Measurements from ENCODE around the gene SHISA6.

The SHISA6 gene

DNA sequence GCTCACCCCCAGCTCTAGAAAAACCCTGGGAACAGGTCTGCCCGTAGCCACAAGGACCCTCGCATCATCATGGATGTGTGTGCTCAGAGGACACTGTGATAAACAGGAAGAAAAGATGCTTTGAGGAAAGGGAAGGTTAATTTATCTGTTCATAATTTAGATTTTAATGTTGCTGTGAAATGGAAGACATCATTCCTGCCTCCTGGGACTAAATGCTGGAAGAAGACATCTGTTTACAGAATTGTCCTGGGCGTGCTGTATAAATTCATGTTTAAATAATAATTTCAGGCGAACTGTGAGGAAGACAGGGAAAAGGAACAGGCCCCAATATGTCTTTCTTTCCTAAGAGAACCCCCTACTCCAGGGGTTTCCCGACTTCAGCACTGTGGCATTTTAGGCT is 112.6 kb downstream of the SHISA6 start:
- DNase-seq (ENCODE audit: low read depth): no peak

DNA sequence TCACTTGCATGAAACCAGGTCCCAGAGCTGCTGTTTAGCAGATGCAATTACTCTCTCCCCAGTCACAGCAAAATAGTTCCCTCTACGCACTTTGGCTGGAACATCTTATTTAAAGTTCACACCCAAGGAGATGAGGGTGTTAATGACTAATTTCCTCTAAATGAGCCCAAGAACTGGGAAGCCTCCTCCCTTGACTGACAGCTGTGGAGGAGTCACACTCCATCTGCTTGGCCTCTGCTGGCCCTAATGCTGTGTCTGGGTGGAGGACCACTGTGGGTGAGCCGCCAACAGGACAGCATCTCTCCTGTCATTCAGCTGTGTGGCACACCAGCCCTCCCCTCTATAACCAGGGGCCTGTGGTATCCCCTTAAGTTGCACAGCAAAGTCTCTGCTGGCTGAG is 115.4 kb downstream of the SHISA6 start:
- no peak for DNase-seq (ENCODE audit: low read depth)

DNA sequence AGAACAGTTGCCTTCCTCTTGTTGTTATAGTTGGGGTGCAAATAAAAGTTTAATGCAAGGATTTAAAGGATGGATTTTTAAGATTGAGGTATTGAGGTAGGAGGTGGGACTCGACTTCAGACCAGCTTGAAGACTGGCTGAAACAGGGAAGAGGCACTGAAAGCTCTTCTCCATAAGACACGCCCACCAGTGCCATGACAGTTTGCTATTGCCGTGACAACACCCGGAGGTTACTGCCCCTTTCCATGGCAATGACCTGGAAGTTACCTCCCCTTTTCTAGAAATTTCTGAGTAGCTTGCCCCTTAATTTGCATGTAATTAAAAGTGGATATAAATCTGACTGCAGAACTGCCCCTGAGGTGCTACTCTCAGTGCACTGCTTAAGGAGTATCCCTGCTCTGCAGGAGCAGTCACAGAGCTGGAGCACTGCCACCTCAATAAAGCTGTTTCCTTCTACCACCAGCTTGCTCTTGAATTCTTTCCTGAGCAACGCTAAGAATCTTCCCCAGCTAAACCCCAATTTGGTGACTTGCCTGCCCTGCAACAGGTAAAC is 122.6 kb downstream of the SHISA6 start:
- DNase-seq (ENCODE audit: low read depth): no peak

DNA sequence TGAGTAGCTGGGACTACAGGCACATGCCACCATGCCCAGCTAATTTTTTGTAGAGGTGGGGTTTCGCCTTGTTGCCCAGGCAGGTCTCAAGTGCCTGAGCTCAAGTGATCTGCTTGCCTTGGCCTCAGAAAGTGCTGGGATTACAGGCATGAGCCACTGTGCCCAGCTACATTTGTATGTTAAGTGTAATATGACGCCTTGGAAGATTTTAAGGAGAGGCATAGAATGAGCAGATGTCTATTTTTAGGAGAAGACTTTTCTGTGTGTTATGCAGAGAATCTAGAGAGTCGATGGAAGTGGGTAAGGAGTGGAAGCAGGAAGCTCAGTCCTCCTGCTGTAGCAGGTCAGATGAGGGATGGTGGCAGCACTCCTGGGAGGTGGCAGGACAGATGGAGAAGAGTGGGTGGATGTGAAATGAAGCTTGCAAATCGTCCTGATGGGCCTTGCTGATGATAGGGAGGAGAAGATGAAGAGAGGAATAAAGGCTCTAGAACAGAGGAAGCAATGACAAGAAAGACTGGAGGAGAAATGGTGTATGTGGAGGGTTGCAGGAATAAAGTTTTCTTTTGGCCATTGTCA is 125.3 kb downstream of the SHISA6 start:
- DNase-seq (ENCODE audit: low read depth): no peak

DNA sequence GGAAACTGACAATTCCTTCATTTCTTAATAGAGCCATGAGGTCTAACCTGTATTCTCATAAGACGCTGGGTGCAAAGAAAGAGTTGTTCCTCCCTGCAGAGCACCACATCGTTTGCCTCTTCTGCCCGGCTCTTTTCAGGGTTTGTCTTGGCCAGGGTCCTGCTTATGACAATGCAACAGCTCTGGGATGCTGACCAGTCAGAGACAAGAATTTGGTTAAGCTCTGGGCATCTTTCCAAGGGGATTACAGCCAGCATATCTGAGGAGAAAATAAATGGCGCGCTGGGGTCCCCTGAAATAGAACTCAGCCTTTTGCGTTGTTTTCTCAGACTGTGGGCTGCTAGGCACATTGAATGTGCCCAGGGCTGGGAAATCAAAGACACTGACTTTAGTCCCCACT is 128.6 kb downstream of the SHISA6 start:
- DNase-seq (ENCODE audit: low read depth): no peak

DNA sequence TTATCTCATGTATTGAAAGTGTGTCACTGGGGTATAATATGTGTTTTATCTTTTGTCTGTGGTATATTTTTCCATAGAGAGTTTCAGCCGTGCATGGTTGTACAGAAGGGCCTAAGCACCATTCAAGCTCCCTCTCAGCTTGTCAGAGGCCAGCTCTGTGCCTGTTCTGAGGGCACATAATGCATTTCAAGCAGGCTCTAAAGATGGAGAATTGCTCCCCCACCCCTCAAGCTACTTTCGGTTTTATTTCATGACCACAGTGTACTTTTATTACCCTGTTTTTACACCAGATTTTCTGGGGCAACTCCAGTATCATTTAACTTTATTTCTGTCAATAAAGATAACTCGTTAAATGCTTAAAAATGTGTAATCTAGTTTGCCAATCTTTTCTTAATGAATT is 131.7 kb downstream of the SHISA6 start:
- no peak for DNase-seq (ENCODE audit: low read depth)

DNA sequence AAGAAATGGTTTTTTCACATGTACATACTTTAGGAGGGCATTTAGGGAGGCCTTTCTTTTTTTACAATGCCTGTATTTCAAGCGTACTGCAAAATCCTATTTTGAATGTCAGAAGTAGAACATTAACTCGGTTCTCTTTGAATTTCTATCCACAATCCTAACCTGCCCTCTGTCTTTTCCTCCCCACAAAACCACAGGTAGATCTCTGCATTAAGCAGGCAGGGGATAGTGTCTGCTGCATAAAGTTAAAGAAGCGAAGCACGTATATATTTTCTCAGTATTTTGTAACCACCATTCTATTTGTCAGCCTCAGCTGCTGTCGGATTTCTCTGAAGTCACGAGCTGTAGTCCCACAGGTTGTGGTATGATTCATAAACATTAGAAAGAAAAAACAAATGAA is 137.5 kb downstream of the SHISA6 start:
- no peak for DNase-seq (ENCODE audit: low read depth)

DNA sequence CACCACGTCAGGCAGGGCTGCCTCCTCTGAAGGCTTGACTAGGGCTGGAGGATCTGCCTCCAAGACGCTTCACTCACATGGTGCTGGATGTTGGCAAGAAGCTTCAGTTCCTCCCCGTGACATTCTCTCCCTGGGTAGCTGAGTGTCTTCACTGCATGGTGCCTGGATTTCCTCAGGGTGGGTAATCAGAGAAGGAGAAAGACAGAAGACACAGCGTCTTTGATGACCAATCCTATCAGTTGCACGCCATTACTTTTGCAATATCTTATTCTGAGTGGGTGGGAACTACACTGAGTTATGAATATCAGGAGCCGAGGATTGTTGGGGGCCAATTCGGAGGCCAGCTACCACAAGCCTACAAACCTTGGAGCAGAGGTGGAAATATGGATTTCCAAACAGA is 139.7 kb downstream of the SHISA6 start:
- DNase-seq (ENCODE audit: low read depth): no peak

DNA sequence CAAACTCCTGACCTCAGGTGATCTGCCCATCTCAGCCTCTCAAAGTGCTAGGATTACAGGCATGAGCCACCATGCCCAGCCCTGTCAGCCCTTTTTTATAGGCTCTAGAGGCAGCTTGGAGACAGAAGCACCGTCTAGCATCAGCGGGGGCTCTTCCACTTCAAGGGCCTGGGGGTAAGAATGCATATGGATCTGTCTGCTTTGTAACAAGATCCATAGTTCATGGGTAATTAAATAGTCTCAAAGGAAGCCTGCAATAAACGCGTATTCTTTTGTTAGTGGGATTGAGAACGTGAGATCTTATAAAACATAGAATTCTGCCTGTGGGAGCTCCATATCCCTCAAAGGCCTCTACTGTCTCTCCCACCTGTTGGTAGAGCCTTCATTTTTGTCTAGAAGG is 142.1 kb downstream of the SHISA6 start:
- no peak for DNase-seq (ENCODE audit: low read depth)

DNA sequence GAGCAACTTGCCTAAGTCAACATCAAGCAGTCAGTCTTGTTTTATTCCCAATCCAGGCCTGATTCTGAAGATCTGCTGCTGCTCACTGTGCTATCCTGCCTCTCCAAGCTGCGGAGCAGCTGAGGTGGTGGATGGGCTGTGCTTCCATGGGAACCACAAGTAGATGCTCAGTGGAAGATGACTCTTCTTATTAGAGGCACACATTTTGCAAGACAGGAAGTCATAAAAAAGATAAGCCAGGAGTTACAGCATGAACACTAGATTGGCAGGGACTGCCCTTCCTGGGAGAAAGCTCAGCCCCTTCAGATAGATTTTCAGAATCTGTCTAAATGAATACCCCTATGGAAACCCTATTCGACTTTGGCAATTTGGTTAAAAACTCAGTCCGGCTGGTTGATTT is 143.1 kb downstream of the SHISA6 start:
- DNase-seq (ENCODE audit: low read depth): no peak

DNA sequence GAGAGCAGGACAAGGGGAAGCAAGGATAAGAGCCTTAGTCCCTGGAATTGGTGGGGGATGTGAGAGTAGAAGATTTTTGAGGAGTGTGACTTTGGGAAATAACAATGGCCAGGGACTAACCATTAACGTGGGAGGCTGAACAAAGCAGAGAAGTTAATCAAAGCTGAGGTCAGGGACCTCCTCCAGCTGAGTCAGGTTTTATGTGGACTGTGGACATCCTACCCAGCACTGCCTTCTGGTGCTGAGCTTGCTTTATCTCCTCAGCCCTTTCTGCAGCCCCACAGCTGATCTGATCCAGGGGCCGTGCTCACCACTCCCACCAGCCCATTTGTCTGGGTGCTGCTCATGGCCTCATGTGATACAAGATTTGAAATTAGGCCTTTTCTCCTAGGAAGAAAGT is 146.6 kb downstream of the SHISA6 start:
- DNase-seq (ENCODE audit: low read depth): no peak

DNA sequence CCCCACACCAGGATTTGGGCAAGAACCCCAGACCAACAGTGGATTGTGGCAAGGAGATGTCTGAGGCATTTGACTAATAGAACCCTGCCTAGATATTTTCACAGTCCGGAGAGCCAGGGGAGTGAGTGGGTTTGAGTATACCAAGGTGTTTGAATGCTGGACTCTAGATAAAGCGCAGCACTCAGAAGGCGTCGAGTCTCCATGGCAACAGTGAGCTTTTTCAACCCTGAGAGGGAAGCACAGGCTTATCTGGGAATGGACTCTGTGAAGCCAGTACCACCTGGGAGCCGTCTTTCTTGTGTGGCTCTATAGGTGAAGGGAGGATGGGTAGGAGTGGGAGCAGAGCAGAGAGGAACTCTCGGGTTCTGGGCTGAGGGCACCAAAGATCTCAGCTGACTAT is 147.0 kb downstream of the SHISA6 start:
- no peak for DNase-seq (ENCODE audit: low read depth)

DNA sequence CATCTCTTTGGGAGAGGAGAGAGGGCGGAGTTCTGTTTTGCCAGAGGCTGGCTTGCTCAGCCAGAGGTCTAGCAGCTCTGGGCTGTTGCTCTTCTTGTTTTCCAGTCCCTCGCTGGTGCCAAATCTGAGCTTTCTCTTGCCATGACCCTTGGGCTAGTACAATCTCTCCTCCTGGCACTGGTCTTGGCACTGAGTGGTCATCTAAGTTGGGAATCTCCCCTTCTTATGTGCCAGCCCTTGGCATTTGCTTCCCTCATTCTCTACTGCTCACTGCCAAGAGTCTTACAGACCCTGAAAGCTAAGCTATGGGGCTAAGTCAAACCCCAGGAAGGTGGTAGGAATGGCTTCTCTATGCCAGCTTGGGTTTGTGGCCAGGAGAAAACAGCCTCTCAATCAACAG is 148.6 kb downstream of the SHISA6 start:
- DNase-seq (ENCODE audit: low read depth): no peak

DNA sequence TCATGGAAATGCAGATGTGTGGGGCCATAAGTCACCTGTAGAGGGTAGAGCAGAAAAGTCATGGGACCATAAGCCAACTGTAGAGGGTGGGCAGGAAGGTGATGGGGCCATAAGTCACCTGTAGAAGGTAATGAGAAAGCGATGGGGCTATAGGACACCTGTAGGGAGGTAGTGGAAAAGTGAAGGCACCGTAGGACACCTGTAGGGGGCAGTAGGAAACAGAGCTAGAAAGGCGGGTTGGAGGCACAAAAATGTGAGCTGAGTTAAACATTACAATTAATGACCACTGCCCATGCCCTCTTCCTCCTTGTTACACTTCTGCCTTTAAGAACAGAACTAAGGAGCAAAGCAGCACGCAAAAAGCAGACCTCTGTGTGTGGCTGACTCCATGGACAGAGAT is 150.1 kb downstream of the SHISA6 start:
- no peak for DNase-seq (ENCODE audit: low read depth)

DNA sequence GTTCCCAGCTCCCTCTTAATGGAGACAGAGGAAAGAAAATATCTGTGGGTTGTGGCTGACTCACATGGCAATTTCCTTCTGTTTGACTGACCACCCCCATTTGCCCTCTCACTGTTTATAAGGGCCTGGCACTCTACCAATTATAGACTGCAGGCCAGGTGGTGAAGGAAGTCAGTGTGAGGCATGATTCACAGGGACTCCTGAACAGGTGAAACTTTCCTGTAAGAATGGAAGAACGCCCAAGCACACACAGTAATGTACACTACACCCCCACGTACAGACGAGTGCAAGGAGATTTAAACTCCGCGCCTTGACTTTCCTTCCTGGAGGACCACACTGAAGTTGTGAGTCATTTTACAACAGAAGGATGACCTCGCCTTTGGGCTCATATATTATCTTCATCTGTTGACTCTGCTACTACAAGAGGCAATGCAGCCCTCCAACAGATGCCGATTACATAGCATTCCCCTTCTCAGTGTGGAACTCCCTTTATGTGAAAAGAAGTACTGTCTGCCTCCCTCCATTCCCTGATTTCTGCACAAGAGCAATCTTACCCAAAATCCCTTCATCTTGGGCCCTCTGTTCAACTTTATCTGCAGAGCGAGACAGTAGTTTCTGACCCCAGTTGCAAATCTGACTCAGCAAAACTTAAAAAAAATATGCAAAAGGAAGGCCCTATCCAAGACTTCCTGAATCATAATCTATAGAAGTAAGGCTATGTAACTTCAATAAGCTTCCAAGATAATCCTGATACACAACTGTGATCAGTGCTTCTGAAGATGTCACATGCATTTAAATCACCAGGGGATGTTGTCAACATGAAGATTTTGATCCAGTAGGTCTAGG is 163.6 kb downstream of the SHISA6 start:
- DNase-seq (ENCODE audit: low read depth): no peak

DNA sequence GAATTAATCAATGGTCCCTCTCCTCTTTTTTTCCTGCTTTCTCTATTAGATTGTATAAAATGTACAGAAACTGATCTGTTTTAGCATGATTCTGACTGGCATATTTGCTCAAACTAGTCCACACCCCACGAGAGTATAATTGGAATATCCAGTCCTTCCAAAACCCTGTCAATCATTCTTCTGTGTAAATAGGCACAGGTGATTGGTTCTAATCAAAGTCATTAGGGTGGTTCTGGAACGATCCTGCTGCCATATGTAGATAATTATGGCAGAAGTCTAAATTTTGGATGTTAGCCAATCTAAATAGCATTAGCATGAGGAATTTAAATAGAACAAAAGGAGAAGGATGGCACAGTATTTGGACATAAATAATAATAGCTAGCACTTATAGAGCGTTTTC is 165.7 kb downstream of the SHISA6 start:
- DNase-seq (ENCODE audit: low read depth): no peak

DNA sequence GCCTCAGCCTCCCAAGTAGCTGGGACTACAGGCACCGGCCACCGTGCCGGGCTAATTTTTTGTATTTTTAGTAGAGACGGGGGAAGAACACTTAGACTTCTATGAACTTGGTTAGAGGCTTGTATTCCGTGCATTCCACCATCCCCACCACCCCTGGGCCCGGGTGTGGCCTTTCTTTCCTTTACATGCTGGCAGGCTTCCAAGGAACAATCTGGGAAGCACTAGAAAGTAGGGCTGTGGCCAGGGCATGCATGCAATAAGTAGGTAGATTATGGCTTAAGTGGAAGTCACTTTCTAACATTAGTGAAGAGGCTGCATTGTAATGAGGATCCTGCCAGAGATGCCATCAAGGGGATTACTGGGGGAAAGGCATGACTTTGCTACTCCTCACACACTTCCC is 171.6 kb downstream of the SHISA6 start:
- DNase-seq (ENCODE audit: low read depth): no peak

DNA sequence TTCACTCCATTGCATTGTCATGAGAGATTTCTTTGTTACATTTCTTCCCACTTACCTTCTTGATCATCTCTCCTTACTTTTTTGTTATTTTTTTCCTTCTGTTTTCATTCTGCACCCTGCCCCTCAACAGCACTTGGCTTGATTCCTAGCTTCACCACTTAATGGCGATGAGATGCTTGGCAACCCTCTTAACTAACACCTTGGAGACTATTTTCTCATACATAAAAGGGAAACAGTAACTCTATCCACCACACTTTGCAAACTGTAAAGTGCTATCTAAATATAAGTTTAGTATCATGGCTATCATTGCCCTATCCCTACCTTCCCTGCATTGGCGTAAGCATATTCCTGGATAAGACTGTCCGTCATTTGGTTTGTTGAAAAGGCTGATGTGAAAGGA is 177.3 kb downstream of the SHISA6 start:
- DNase-seq (ENCODE audit: low read depth): no peak

DNA sequence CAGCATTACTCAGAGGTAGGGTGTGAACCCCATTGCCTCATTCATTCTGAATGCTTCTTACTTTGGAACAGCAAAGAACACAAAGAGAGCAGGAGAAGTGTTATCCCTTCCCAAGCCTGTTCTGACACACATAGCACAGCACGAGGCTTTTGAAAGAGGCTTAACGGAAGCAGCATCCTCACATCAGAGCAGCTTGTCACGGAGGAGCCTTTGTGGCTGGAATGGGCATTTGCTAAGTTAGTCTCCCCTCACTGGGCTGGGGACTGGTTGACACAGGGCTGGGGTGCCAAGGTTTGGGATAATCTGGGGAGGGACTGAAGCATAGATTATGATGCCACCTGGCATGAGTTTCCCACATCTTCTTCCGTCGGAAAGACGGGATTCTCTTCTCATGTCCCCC is 189.7 kb downstream of the SHISA6 start:
- no peak for DNase-seq (ENCODE audit: low read depth)

DNA sequence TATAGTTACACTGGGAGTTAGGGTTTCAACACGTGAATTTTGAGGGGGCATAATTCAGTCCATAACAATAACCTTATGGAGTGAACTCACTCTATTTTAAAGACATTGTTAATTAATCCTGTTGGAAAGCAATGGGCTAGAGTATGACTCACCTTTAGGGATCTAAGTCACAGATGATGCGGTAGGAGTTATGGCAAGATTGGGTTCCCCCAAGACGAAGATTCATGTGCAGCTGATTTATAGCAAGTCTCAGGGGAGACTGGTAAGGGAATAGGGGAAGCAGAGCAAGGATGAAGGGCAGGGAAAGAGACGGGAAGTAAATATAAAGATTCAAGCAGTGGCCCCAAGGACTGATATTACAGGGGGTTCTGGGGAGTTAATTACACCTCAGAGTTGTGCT is 197.7 kb downstream of the SHISA6 start:
- no peak for DNase-seq (ENCODE audit: low read depth)

DNA sequence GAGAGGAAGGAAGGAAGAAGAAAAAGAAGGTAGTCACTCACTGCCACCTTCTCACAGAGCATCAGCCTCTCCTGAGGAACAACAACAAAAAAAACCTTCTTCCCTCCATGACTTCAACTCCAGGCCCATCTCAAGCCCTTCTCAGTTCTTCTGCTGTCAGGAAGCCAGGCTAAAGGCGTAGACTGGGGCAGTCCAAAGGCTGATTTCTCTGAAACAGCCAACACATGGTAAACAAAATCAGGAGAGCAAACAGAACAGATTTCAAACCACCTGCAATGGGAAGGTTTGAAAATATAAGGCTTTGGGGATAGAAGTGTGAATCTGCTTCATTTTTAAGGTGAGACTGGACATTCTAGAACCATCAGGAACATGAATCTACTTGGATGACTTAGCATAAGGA is 200.0 kb downstream of the SHISA6 start:
- no peak for DNase-seq (ENCODE audit: low read depth)

DNA sequence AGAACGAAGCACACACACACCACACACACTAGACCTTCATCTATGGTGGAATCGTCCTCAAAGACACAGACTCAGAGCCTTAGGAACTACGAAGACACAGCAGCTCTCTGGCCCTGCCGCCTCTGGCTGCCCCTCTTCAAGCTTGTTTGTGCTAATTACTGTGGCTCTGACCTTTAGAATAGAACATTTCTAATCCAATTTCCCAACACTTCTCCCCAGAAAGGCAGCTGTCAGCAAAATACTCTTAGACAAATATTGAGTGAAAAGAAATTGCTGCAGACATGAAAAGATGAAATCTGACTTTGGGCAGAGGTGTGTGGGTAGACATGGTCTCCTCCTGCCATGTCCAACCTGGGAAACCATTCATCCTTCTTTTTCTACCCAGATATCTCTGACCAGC is 205.3 kb downstream of the SHISA6 start:
- no peak for DNase-seq (ENCODE audit: low read depth)

DNA sequence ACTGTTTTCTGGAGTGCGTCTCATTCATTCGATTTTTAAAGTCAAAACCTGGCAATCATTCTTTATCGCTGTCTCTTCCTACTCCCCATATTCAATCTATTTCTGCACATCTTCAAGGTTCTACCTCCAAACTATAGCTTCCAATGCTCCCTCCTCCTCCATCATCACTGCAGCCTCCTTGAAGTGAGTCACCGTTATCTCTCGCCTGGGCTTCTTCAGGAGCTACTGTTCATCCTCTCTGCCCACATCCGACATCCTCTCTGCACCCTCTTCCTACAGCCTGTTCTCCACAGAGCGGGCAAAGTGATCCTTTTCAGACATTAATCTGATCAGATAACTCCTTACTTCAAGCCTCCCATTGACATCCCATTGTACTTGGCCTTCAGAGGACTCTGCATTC is 213.1 kb downstream of the SHISA6 start:
- no peak for DNase-seq (ENCODE audit: low read depth)

DNA sequence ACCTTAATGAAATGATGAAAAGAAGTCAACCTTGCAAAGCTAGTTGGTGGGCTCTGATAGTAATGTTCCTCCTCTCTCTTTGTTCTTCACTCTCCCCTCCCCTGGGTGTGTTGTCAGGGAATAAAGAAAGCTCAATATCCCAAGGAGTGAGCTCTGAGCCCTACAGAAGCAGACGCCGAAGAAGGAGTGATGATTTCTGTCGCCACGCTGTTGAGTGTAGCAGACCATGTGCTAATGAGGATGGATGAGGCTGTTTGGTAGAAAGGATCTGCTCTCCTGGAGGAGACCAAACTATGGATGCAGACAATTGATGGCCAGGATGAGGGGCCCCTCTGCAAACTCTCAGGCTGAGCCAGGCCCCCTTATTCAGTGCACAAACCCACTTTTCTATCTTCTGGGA is 217.3 kb downstream of the SHISA6 start:
- DNase-seq (ENCODE audit: low read depth): no peak
